Astrocyte (in vitro differentiated cells and primary cell): Measurements from ENCODE around the gene GMEB2.

Experiments
- EZH2 ChIP-seq: IDR thresholded peaks from 2 replicates; pipeline ENCODE4 v1.6.1; 2012; ENCODE audit warnings: mild to moderate bottlenecking, low read length, inconsistent platforms; ENCODE audit not compliant: insufficient read depth
- TF ChIP-seq, protein P1 (sequence below): IDR thresholded peaks from 2 replicates; pipeline ENCODE4 v1.5.1; 2011; ENCODE audit warnings: low read depth, mild to moderate bottlenecking, inconsistent platforms, low read length, moderate library complexity; ENCODE audit not compliant: insufficient read depth

DNA sequence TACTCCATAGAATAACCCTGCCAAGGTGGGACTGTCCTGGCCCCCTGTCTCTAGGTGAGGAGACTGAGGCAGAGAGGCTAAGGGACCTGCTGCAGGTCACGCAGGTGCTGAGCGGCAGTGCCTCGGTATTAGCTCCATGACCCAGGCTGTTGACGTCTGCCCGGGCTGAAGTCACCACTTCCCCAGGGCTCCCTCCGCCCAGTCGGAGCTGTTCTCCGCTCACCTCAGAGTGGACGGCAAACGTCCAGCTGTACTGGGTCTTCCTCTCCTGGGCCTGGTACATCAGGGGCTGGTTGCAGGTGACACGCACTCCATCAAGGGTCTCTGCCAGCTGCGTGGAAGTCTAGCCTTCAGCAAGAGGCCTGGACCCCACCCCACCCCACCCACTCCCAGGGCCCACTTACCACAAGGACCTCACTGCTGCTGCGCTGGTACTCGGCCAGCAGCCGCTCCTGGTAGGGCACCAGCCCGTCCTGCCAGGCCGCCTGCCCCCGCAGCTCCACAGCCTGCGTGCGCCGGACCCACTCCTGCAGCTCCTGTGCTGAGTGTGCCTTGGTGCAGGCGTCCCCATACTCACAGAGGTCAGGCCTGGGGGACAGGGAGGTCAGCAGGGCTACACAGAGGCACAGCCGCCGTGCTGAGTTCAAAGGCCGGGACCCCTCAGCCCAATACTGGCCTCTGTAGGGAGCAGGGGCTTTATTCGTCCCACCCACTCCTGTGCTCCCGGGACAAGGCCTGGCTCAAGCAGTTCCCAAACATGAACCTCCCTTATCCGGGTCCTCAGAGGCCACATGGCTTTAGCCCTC is 56.4 kb downstream of the GMEB2 start:
- TF ChIP-seq, protein P1, sequence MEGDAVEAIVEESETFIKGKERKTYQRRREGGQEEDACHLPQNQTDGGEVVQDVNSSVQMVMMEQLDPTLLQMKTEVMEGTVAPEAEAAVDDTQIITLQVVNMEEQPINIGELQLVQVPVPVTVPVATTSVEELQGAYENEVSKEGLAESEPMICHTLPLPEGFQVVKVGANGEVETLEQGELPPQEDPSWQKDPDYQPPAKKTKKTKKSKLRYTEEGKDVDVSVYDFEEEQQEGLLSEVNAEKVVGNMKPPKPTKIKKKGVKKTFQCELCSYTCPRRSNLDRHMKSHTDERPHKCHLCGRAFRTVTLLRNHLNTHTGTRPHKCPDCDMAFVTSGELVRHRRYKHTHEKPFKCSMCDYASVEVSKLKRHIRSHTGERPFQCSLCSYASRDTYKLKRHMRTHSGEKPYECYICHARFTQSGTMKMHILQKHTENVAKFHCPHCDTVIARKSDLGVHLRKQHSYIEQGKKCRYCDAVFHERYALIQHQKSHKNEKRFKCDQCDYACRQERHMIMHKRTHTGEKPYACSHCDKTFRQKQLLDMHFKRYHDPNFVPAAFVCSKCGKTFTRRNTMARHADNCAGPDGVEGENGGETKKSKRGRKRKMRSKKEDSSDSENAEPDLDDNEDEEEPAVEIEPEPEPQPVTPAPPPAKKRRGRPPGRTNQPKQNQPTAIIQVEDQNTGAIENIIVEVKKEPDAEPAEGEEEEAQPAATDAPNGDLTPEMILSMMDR = no peak
- TF ChIP-seq EZH2 = no peak
